HCEC 1CT (cell line): Measurements from ENCODE around the gene RSPO4.

Experiments
- DNase-seq: peaks from one replicate; pipeline ENCODE4 v3.0.0-alpha.2; 2017

Gene RSPO4

GRCh38 chr20:967796-968742, 34.0 kb downstream of the RSPO4 start:
- DNase-seq, result no peak

GRCh38 chr20:965956-966355, 36.2 kb downstream of the RSPO4 start:
- DNase-seq, result no peak

- no peak for DNase-seq
Observed at GRCh38 chr20:963795-964194, 38.3 kb downstream of the RSPO4 start.

- no peak for DNase-seq
Observed at GRCh38 chr20:962683-963082, 39.4 kb downstream of the RSPO4 start.

GRCh38 chr20:962223-962622, 39.9 kb downstream of the RSPO4 start:
- no peak for DNase-seq

GRCh38 chr20:961768-962167, 40.3 kb downstream of the RSPO4 start:
- no peak for DNase-seq

- no peak for DNase-seq
Observed at GRCh38 chr20:959996-960615, 42.0 kb downstream of the RSPO4 start.

GRCh38 chr20:958936-959815, 42.9 kb downstream of the RSPO4 start:
- no peak for DNase-seq

GRCh38 chr20:957544-957943, 44.6 kb downstream of the RSPO4 start:
- DNase-seq, result no peak

GRCh38 chr20:956330-956951, 45.7 kb downstream of the RSPO4 start:
- peak; percentile 29 for DNase-seq

GRCh38 chr20:955656-956055, 46.5 kb downstream of the RSPO4 start:
- no peak for DNase-seq

GRCh38 chr20:955111-955510, 47.0 kb downstream of the RSPO4 start:
- no peak for DNase-seq

GRCh38 chr20:953742-954141, 48.4 kb downstream of the RSPO4 start:
- no peak for DNase-seq

- DNase-seq, result no peak
Observed at GRCh38 chr20:952196-952795, 49.8 kb downstream of the RSPO4 start.

- DNase-seq, result no peak
Observed at GRCh38 chr20:951384-952169, 50.5 kb downstream of the RSPO4 start.

GRCh38 chr20:949717-950116, 52.4 kb downstream of the RSPO4 start:
- no peak for DNase-seq

GRCh38 chr20:946826-947225, 55.3 kb downstream of the RSPO4 start:
- no peak for DNase-seq

GRCh38 chr20:945841-946240, 56.3 kb downstream of the RSPO4 start:
- DNase-seq, result no peak

- DNase-seq, result no peak
Observed at GRCh38 chr20:944774-945410, 57.2 kb downstream of the RSPO4 start.

- no peak for DNase-seq
Observed at GRCh38 chr20:944148-944547, 58.0 kb downstream of the RSPO4 start.

GRCh38 chr20:942611-943010, 59.5 kb downstream of the RSPO4 start:
- DNase-seq, result no peak
